GM10266 (cell line): ENCODE results near the gene PRKAG2.

Source experiments
- DNase-seq: peaks from one replicate; pipeline ENCODE4 v3.0.0; 2012; ENCODE audit errors: extremely low spot score
- CTCF ChIP-seq: IDR thresholded peaks from 2 replicates; pipeline ENCODE4 v1.5.1; 2012; ENCODE audit warnings: mild to moderate bottlenecking, low read depth; ENCODE audit not compliant: control insufficient read depth, insufficient read depth; ENCODE audit errors: missing control alignments

PRKAG2 gene

GRCh38 chr7:151810441-151811232 is 66.3 kb downstream of the PRKAG2 start:
- DNase-seq: no peak
- TF ChIP-seq CTCF: no peak

GRCh38 chr7:151809864-151810170 is 67.1 kb downstream of the PRKAG2 start:
- DNase-seq: no peak
- no peak for TF ChIP-seq CTCF

GRCh38 chr7:151809146-151809863 is 67.6 kb downstream of the PRKAG2 start:
- TF ChIP-seq CTCF: no peak
- DNase-seq: no peak

- DNase-seq: no peak
Measured at GRCh38 chr7:151808400-151809145, 68.3 kb downstream of the PRKAG2 start.

GRCh38 chr7:151807846-151808245 is 69.1 kb downstream of the PRKAG2 start:
- TF ChIP-seq CTCF: no peak
- no peak for DNase-seq

More at GRCh38 chr7:151808400-151809145, 68.3 kb downstream of the PRKAG2 start:
- TF ChIP-seq CTCF: no peak

- TF ChIP-seq CTCF: no peak
- no peak for DNase-seq
Measured at GRCh38 chr7:151806952-151807775, 69.8 kb downstream of the PRKAG2 start.
